H9 (cell line): ENCODE measurements around the gene ASTN1. TPM values are rescaled to one million over a fixed set of nuclear protein-coding genes. Genes with fewer than 3 reads are reported as not detected.

Source experiments
- DNase-seq: peaks from one replicate; pipeline ENCODE4 v3.0.0-alpha.2; 2017
- H2AFZ ChIP-seq: one replicate; pipeline ENCODE4 v1.6.1; 2013; ENCODE audit warnings: mild to moderate bottlenecking, low read length, control low read depth, moderate library complexity
- H2AK5ac ChIP-seq: 2 replicates; pipeline ENCODE4 v1.6.1; 2013; ENCODE audit warnings: low read length, control low read depth, mixed read lengths; ENCODE audit not compliant: insufficient read length
- H2BK120ac ChIP-seq: one replicate; pipeline ENCODE4 v1.6.1; 2013; ENCODE audit warnings: low read depth, mild to moderate bottlenecking, low read length, control low read depth, inconsistent platforms; ENCODE audit not compliant: poor library complexity, severe bottlenecking
- H2BK12ac ChIP-seq: 2 replicates; pipeline ENCODE4 v1.6.1; 2013; ENCODE audit warnings: low read length, control low read depth, mixed read lengths, low read depth; ENCODE audit not compliant: insufficient read length
- H2BK15ac ChIP-seq: 2 replicates; pipeline ENCODE4 v1.6.1; 2013; ENCODE audit warnings: low read depth, low read length, control low read depth
- H2BK20ac ChIP-seq: one replicate; pipeline ENCODE4 v1.6.1; 2013; ENCODE audit warnings: low read depth, mild to moderate bottlenecking, low read length, control low read depth, inconsistent platforms; ENCODE audit not compliant: poor library complexity, severe bottlenecking
- H2BK5ac ChIP-seq: 2 replicates; pipeline ENCODE4 v1.6.1; 2013; ENCODE audit warnings: low read length, control low read depth, mixed read lengths; ENCODE audit not compliant: insufficient read length
- H3K14ac ChIP-seq: 2 replicates; pipeline ENCODE4 v1.6.1; 2013; ENCODE audit warnings: low read length, control low read depth; ENCODE audit not compliant: insufficient read depth
- H3K18ac ChIP-seq: 2 replicates; pipeline ENCODE4 v1.6.1; 2013; ENCODE audit warnings: low read depth, mild to moderate bottlenecking, mixed read lengths, low read length, control low read depth; ENCODE audit not compliant: insufficient read length
- H3K23ac ChIP-seq: 2 replicates; pipeline ENCODE4 v1.6.1; 2013; ENCODE audit warnings: low read length, control low read depth, mixed read lengths, low read depth; ENCODE audit not compliant: insufficient read length
- H3K23me2 ChIP-seq: 2 replicates; pipeline ENCODE4 v1.6.1; 2013; ENCODE audit warnings: low read depth, mild to moderate bottlenecking, mixed read lengths, low read length, control low read depth; ENCODE audit not compliant: insufficient read length, poor library complexity, severe bottlenecking
- H3K27ac ChIP-seq: 2 replicates; pipeline ENCODE4 v1.5.1; 2013; ENCODE audit warnings: low read length, control low read depth, mixed read lengths, low read depth; ENCODE audit not compliant: insufficient read length
- H3K27me3 ChIP-seq: 2 replicates; pipeline ENCODE4 v1.6.1; 2013; ENCODE audit warnings: low read length, control low read depth, inconsistent platforms; ENCODE audit not compliant: insufficient read depth
- H3K4ac ChIP-seq: 2 replicates; pipeline ENCODE4 v1.6.1; 2013; ENCODE audit warnings: low read depth, mild to moderate bottlenecking, control low read depth, inconsistent platforms, low read length, moderate library complexity
- H3K4me1 ChIP-seq: 2 replicates; pipeline ENCODE4 v1.6.1; 2013; ENCODE audit warnings: low read length, control low read depth, inconsistent platforms; ENCODE audit not compliant: insufficient read depth
- H3K4me2 ChIP-seq: 2 replicates; pipeline ENCODE4 v1.6.1; 2013; ENCODE audit warnings: low read length, control low read depth, mixed read lengths; ENCODE audit not compliant: insufficient read length, insufficient read depth
- H3K56ac ChIP-seq: 2 replicates; pipeline ENCODE4 v1.6.1; 2013; ENCODE audit warnings: low read depth, mild to moderate bottlenecking, mixed read lengths, low read length, control low read depth; ENCODE audit not compliant: insufficient read length
- H3K79me1 ChIP-seq: 2 replicates; pipeline ENCODE4 v1.6.1; 2013; ENCODE audit warnings: low read depth, mild to moderate bottlenecking, moderate library complexity, low read length, control low read depth, inconsistent platforms; ENCODE audit not compliant: insufficient read depth, poor library complexity, severe bottlenecking
- H3K79me2 ChIP-seq: 2 replicates; pipeline ENCODE4 v1.6.1; 2013; ENCODE audit warnings: low read length, control low read depth, inconsistent platforms; ENCODE audit not compliant: insufficient read depth
- H3K9ac ChIP-seq: 2 replicates; pipeline ENCODE4 v1.6.1; 2013; ENCODE audit warnings: low read length, control low read depth, mixed read lengths; ENCODE audit not compliant: insufficient read length; ENCODE audit errors: extremely low read depth
- H3K9me3 ChIP-seq: one replicate; pipeline ENCODE4 v1.6.1; 2013; ENCODE audit warnings: low read depth, low read length, inconsistent platforms; ENCODE audit not compliant: control insufficient read depth
- H3T11ph ChIP-seq: one replicate; pipeline ENCODE4 v1.6.1; 2013; ENCODE audit warnings: mild to moderate bottlenecking, low read length, control low read depth, inconsistent platforms
- H4K20me1 ChIP-seq: one replicate; pipeline ENCODE4 v1.6.1; 2013; ENCODE audit not compliant: control insufficient read depth, insufficient read length, insufficient read depth
- H4K5ac ChIP-seq: 2 replicates; pipeline ENCODE4 v1.6.1; 2013; ENCODE audit warnings: low read depth, mild to moderate bottlenecking, mixed read lengths, low read length, control low read depth; ENCODE audit not compliant: insufficient read length
- H4K8ac ChIP-seq: replicated peaks from 2 replicates; pipeline ENCODE4 v1.6.1; 2013; ENCODE audit warnings: low read length, control low read depth, mixed read lengths, low read depth; ENCODE audit not compliant: insufficient read length
- H4K91ac ChIP-seq: 2 replicates; pipeline ENCODE4 v1.6.1; 2013; ENCODE audit warnings: low read depth, mild to moderate bottlenecking, moderate library complexity, mixed read lengths, low read length, control low read depth; ENCODE audit not compliant: insufficient read length
- H3K27ac Mint-ChIP-seq, 3 experiments: 2 replicates in 2 of 3; 3 replicates in 1 of 3; pipeline ENCODE4 v1.8.0; 2020 to 2021; ENCODE audit warnings: mixed read lengths in 3 of 3, mild to moderate bottlenecking in 1 of 3, moderate library complexity in 1 of 3
- H3K27me3 Mint-ChIP-seq: 2 replicates; pipeline ENCODE4 v1.8.0; 2021; ENCODE audit warnings: low read depth, mild to moderate bottlenecking, moderate library complexity, mixed read lengths
- H3K36me3 Mint-ChIP-seq, 3 experiments: 2 replicates in 2 of 3; 3 replicates in 1 of 3; pipeline ENCODE4 v1.8.0; 2020 to 2021; ENCODE audit warnings: low read depth in 3 of 3, mixed read lengths in 3 of 3; ENCODE audit not compliant: insufficient read depth in 1 of 3
- H3K4me1 Mint-ChIP-seq, 2 experiments: 2 replicates each; pipeline ENCODE4 v1.8.0; 2020; ENCODE audit warnings: mixed read lengths in 2 of 2
- H3K4me3 Mint-ChIP-seq, 2 experiments: 2 replicates in 1 of 2; 3 replicates in 1 of 2; pipeline ENCODE4 v1.8.0; 2020 to 2021; ENCODE audit warnings: mild to moderate bottlenecking in 2 of 2, mixed read lengths in 2 of 2, moderate library complexity in 1 of 2
- H3K9me3 Mint-ChIP-seq, 2 experiments: 2 replicates in 1 of 2; 3 replicates in 1 of 2; pipeline ENCODE4 v1.8.0; 2020; ENCODE audit warnings: mild to moderate bottlenecking in 2 of 2, mixed read lengths in 2 of 2, moderate library complexity in 1 of 2
- CTCF ChIP-seq: fragments of 200-600 bp; sonication (generic); conservative IDR thresholded peaks from 3 replicates; pipeline ENCODE4 v1.8.0; 2021; ENCODE audit warnings: antibody characterized with exemption, mild to moderate bottlenecking
- WGBS: extraction: QIAGEN DNeasy Blood & Tissue Kit; methylation state at CpG from one replicate; pipeline ENCODE4 v1.1.7; 2013; ENCODE audit warnings: missing lambda C conversion rate, low lambda C conversion rate, mixed read lengths; ENCODE audit not compliant: insufficient read length; ENCODE audit errors: extremely low coverage; 5-methylcytosine and 5-hydroxymethylcytosine counted together
- total RNA-seq: library from RNA; stranded (reverse); gene quantifications from 2 replicates; pipeline ENCODE4 v1.2.1, GENCODE V29; 2021

Gene ASTN1
- total RNA-seq, 1 experiment from 2014 or later = 0.98 TPM

- H4K91ac ChIP-seq = no peak overlapping the region
- H3K4me2 ChIP-seq = no peak overlapping the region
- no peak overlapping the region for H3K56ac ChIP-seq
- no peak overlapping the region for H3K4me3 Mint-ChIP-seq
- H3K4me1 ChIP-seq = no peaks in the 10 kb centered on the region
- H3K9ac ChIP-seq = no peak overlapping the region
- H3K36me3 Mint-ChIP-seq = peaks cover 0 to 2% (median 0%) of the 10 kb centered on the region in 3 experiments; a peak in 3 of 7 replicates
- no peak overlapping the region for H3K18ac ChIP-seq
- no CpG with 5 or more reads among the region's 8 CpGs for WGBS
- no peak overlapping the region for H2BK5ac ChIP-seq
- H3K14ac ChIP-seq = no peak overlapping the region
- no peak for DNase-seq
- H3K27me3 Mint-ChIP-seq = no peaks in the 10 kb centered on the region; the same call in 1 of the 2 replicates
- H3K23ac ChIP-seq = no peak overlapping the region
- no peaks in the 10 kb centered on the region for H3K79me1 ChIP-seq
- no peak overlapping the region for H3T11ph ChIP-seq
- H3K4me1 Mint-ChIP-seq = peaks cover 12 to 16% of the 10 kb centered on the region in 2 experiments
- no peak overlapping the region for H2AK5ac ChIP-seq
- no peak overlapping the region for H2BK12ac ChIP-seq
- no peak overlapping the region for H2BK15ac ChIP-seq
- no peak overlapping the region for H3K4ac ChIP-seq
- H2AFZ ChIP-seq = no peak overlapping the region
- no peak overlapping the region for H4K5ac ChIP-seq
- no peaks in the 10 kb centered on the region for H4K20me1 ChIP-seq
- no peaks in the 10 kb centered on the region for H3K23me2 ChIP-seq
- H3K27ac Mint-ChIP-seq = no peak overlapping the region
- H2BK20ac ChIP-seq = no peak overlapping the region
- no peak overlapping the region for H2BK120ac ChIP-seq
- no peaks in the 10 kb centered on the region for H3K27me3 ChIP-seq
- H3K9me3 Mint-ChIP-seq = no peaks in the 10 kb centered on the region
- H3K79me2 ChIP-seq = no peaks in the 10 kb centered on the region
- no peaks in the 10 kb centered on the region for H3K9me3 ChIP-seq
- H3K27ac ChIP-seq = no peak overlapping the region
- TF ChIP-seq CTCF = no peak
- H4K8ac ChIP-seq = no peak overlapping the region
These were observed 244.8 kb downstream of the ASTN1 start for GRCh38 chr1:176919386-176920378.
